ENCODE measurements around the gene MINPP1.

DNA sequence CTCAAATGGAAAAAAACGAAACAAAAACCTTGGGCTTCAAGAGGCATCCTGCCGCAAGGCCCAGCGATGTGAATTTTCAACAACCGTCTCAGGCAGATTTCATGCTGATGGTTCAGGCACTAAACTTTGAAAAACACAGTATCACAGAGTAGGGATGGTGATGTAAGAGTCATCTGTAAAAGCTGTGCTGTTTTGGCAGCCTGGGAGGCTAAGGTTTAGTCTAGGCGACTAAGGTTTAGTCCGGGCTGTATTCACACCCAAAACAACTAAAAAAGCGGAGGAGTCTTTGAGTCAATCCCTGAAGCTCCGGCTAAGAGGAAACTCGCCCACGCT, 420 bp upstream of the MINPP1 start:
- TF ChIP-seq CTCF (IDR thresholded peaks at IDR 0.05) (no peak), POLR2A (IDR thresholded peaks at IDR 0.05) (no peak)
